Transverse colon (tissue), 4 donors: ENCODE data around the gene ADGRF3. TPM values are rescaled to one million over a fixed set of nuclear protein-coding genes. Genes with fewer than 3 reads are reported as not detected.

ENCODE experiments used
- DNase-seq: peaks from one replicate; pipeline ENCODE4 v3.0.0-alpha.2; 2019
- H3K27ac ChIP-seq, 4 donors: fragments of 200-600 bp; sonication (generic); 2 replicates each; pipeline ENCODE4 v1.5.1; 2016 to 2018; ENCODE audit warnings: inconsistent platforms in 4 of 4
- H3K27me3 ChIP-seq: fragments of 200-600 bp; sonication (generic); 2 replicates; pipeline ENCODE4 v1.5.1; 2017; ENCODE audit warnings: inconsistent platforms
- H3K36me3 ChIP-seq, 4 donors: fragments of 200-600 bp; sonication (generic); 2 replicates each; pipeline ENCODE4 v1.5.1; 2017 to 2019; ENCODE audit warnings: inconsistent platforms in 4 of 4
- H3K4me1 ChIP-seq, 4 donors: fragments of 200-600 bp; sonication (generic); 2 replicates each; pipeline ENCODE4 v1.5.1; 2017 to 2020; ENCODE audit warnings: inconsistent platforms in 4 of 4
- H3K4me3 ChIP-seq, 4 donors: fragments of 200-600 bp; sonication (generic); 1 replicate in 1 of 4; 2 replicates in 3 of 4; pipeline versions ENCODE4 v1.5.1 to v1.6.1; 2017 to 2019; ENCODE audit warnings: inconsistent platforms in 4 of 4
- H3K9me3 ChIP-seq, 2 donors: fragments of 200-600 bp; sonication (generic); 2 replicates each; pipeline ENCODE4 v1.5.1; 2017 to 2019; ENCODE audit warnings: inconsistent platforms in 2 of 2
- CTCF ChIP-seq, 5 experiments: fragments of 200-600 bp in 3 of 5; fragments of 450-650 bp in 2 of 5; sonication (generic) in 3 of 5; IDR thresholded peaks; 1 replicate in 2 of 5; 2 replicates in 3 of 5; pipeline ENCODE4 v1.5.1; 2016 to 2017; ENCODE audit warnings: antibody characterized with exemption in 5 of 5, inconsistent platforms in 3 of 5, mild to moderate bottlenecking in 2 of 5, moderate library complexity in 1 of 5
- EP300 ChIP-seq: sonication (generic); formaldehyde crosslinking; IDR thresholded peaks from one replicate; pipeline ENCODE4 v1.6.1; 2017; ENCODE audit warnings: antibody characterized with exemption, low read depth
- POLR2A ChIP-seq: fragments of 450-650 bp; IDR thresholded peaks from one replicate; pipeline ENCODE4 v1.6.1; 2016; ENCODE audit warnings: antibody characterized with exemption, mild to moderate bottlenecking, moderate library complexity
- POLR2AphosphoS5 ChIP-seq, 3 donors: sonication (generic); formaldehyde crosslinking; IDR thresholded peaks; one replicate each; pipeline ENCODE4 v1.6.1; 2016; ENCODE audit warnings: antibody characterized with exemption in 3 of 3
- WGBS, 2 donors: methylation state at CpG; one replicate each; pipeline ENCODE4 v1.1.5; 2018; ENCODE audit warnings: low coverage in 1 of 2; 5-methylcytosine and 5-hydroxymethylcytosine counted together
- in situ Hi-C, 4 donors: fragments of 200-750 bp; cut with MboI; loops; one replicate each; pipeline versions ENCODE4 v1.15.0 to v1.15.1; 2017; ENCODE audit warnings: low sequenced_read_pairs in 3 of 4, low pct_ligation_motif_present in 1 of 4, low pct_unique_long_range_greater_than_20kb in 1 of 4
- intact Hi-C: fragments of 100-400 bp; cut with DNase I; formaldehyde crosslinking; loops from one replicate; pipeline ENCODE4 v1.15.1; 2023; ENCODE audit warnings: low total_unique reads
- total RNA-seq, 4 donors: library from RNA; depleted of rRNA; stranded (reverse); fragments of >200 nt; gene quantifications; one replicate each; pipeline ENCODE4 v1.1.0, GENCODE V29; 2016

The ADGRF3 gene
- total RNA-seq, 4 donors from 2014 or later: not detected

GRCh38 chr2:26276484-26277227, 69.9 kb downstream of the ADGRF3 start:
- peaks cover 0 to 50% (median 13%) of the 10 kb centered on the region in 4 donors for H3K36me3 ChIP-seq
- DNase-seq: no peak
- no peak overlapping the region for H3K4me3 ChIP-seq
- peaks cover 0 to 16% (median 9%) of the 10 kb centered on the region in 4 donors for H3K4me1 ChIP-seq
- TF ChIP-seq POLR2A (no peak), POLR2AphosphoS5 (IDR thresholded peaks at IDR 0.05) (no peak), CTCF (IDR thresholded peaks at IDR 0.05) (no peak), EP300 (no peak)
- H3K27ac ChIP-seq: no peak overlapping the region
- 85 to 89% methylated on average over 4 of the region's 4 CpGs for WGBS, 2 donors
- no peaks in the 10 kb centered on the region for H3K9me3 ChIP-seq
- intact Hi-C loops: no loop called here
- in situ Hi-C loops: no loop called here
- H3K27me3 ChIP-seq: no peaks in the 10 kb centered on the region

- H3K4me3 ChIP-seq: no peak overlapping the region
- peaks cover 0 to 30% (median 8%) of the 10 kb centered on the region in 4 donors for H3K36me3 ChIP-seq
- peak; percentile 68 for DNase-seq
- TF ChIP-seq POLR2AphosphoS5 (IDR thresholded peaks at IDR 0.05) (peak; percentile 47 to 86 (median 80)), EP300 (peak; percentile 15), POLR2A (no peak), CTCF (IDR thresholded peaks at IDR 0.05) (no peak)
- in situ Hi-C loops: no loop called here
- 32 to 48% methylated on average over 2 to 5 of the region's 5 CpGs for WGBS, 2 donors
- peaks cover 0 to 16% (median 9%) of the 10 kb centered on the region in 4 donors for H3K4me1 ChIP-seq
- no peaks in the 10 kb centered on the region for H3K9me3 ChIP-seq
- peak overlapping the region; percentile 41 to 71 (median 53) for H3K27ac ChIP-seq
- no peaks in the 10 kb centered on the region for H3K27me3 ChIP-seq
- intact Hi-C loops: no loop called here
Observed at GRCh38 chr2:26274058-26274613, 72.5 kb downstream of the ADGRF3 start.

- no peaks in the 10 kb centered on the region for H3K9me3 ChIP-seq
- in situ Hi-C loops (no loop called here), intact Hi-C loops (no loop called here)
- no peaks in the 10 kb centered on the region for H3K27me3 ChIP-seq
- no peak for DNase-seq
- WGBS, 2 donors: 67 to 73% methylated on average over 2 of the region's 2 CpGs
- no peak for TF ChIP-seq POLR2AphosphoS5 (IDR thresholded peaks at IDR 0.05)
- H3K27ac ChIP-seq: peak overlapping the region; percentile 41 to 71 (median 53)
- peaks cover 0 to 16% (median 9%) of the 10 kb centered on the region in 4 donors for H3K4me1 ChIP-seq
- peaks cover 0 to 24% (median 8%) of the 10 kb centered on the region in 4 donors for H3K36me3 ChIP-seq
- no peak overlapping the region for H3K4me3 ChIP-seq
Observed at GRCh38 chr2:26273501-26273900, 73.1 kb downstream of the ADGRF3 start.

- H3K27ac ChIP-seq: no peak overlapping the region
- TF ChIP-seq POLR2A (no peak), POLR2AphosphoS5 (IDR thresholded peaks at IDR 0.05) (no peak), CTCF (IDR thresholded peaks at IDR 0.05) (no peak), EP300 (no peak)
- H3K4me3 ChIP-seq: no peak overlapping the region
- peaks cover 0 to 6% (median 0%) of the 10 kb centered on the region in 4 donors for H3K36me3 ChIP-seq
- peaks cover 0 to 16% (median 9%) of the 10 kb centered on the region in 4 donors for H3K4me1 ChIP-seq
- DNase-seq: no peak
- no peaks in the 10 kb centered on the region for H3K9me3 ChIP-seq
- in situ Hi-C loops (no loop called here), intact Hi-C loops (no loop called here)
- H3K27me3 ChIP-seq: no peaks in the 10 kb centered on the region
Observed at GRCh38 chr2:26270373-26270772, 76.2 kb downstream of the ADGRF3 start.
